Mesodermal cell (in vitro differentiated cells): ENCODE measurements around the gene ARHGAP45.

ENCODE experiments used
- H3K27ac ChIP-seq: 2 replicates; pipeline ENCODE4 v1.7.0; 2013; ENCODE audit warnings: mild to moderate bottlenecking, low read depth, low read length, moderate library complexity; ENCODE audit not compliant: severe bottlenecking
- H3K36me3 ChIP-seq: 2 replicates; pipeline ENCODE4 v1.7.1; 2013; ENCODE audit warnings: mild to moderate bottlenecking, low read length, moderate library complexity; ENCODE audit not compliant: control insufficient read depth, insufficient read depth
- H3K4me1 ChIP-seq: one replicate; pipeline ENCODE4 v1.7.1; 2013; ENCODE audit warnings: mild to moderate bottlenecking, low read length; ENCODE audit not compliant: insufficient read depth, control insufficient read depth, poor library complexity, severe bottlenecking
- H3K4me3 ChIP-seq: 2 replicates; pipeline ENCODE4 v1.7.0; 2013; ENCODE audit warnings: low read length, control low read depth, mild to moderate bottlenecking; ENCODE audit not compliant: insufficient read depth, poor library complexity, severe bottlenecking; ENCODE audit errors: extremely low read depth
- H3K9me3 ChIP-seq: 2 replicates; pipeline ENCODE4 v1.7.1; 2013; ENCODE audit warnings: mild to moderate bottlenecking, low read length, moderate library complexity; ENCODE audit not compliant: control insufficient read depth
- WGBS, 2 experiments: methylation state at CpG; one replicate each; pipeline ENCODE4 v1.1.5; 2013; ENCODE audit warnings: missing lambda C conversion rate in 2 of 2; ENCODE audit not compliant: insufficient coverage in 2 of 2; 5-methylcytosine and 5-hydroxymethylcytosine counted together

The ARHGAP45 gene

GRCh38 chr19:1093811-1094553, 27.0 kb downstream of the ARHGAP45 start:
- no peaks in the 10 kb centered on the region for H3K9me3 ChIP-seq
- 86 to 87% methylated on average over 31 to 32 of the region's 32 CpGs for WGBS, 2 experiments
- H3K36me3 ChIP-seq: peaks cover 42% of the 10 kb centered on the region
- H3K4me1 ChIP-seq: peaks cover 14% of the 10 kb centered on the region
- no peak overlapping the region for H3K27ac ChIP-seq
- H3K4me3 ChIP-seq: peak overlapping the region; percentile 93

- 1 to 2% methylated on average over 19 of the region's 19 CpGs for WGBS, 2 experiments
- Histone ChIP-seq H3K4me3 (peak overlapping the region; percentile 93), H3K4me1 (peaks cover 14% of the 10 kb centered on the region), H3K9me3 (no peaks in the 10 kb centered on the region), H3K27ac (peak overlapping the region; percentile 29), H3K36me3 (peaks cover 35% of the 10 kb centered on the region)
These were observed 27.6 kb downstream of the ARHGAP45 start for GRCh38 chr19:1094655-1094977.

GRCh38 chr19:1094978-1095701, 28.2 kb downstream of the ARHGAP45 start, which contains the start of gene POLR2E:
POLR2E (minus strand) TSS chr19:1095375; CDS start chr19:1095315, 60 bp downstream.
- Histone ChIP-seq H3K36me3 (peaks cover 33% of the 10 kb centered on the region), H3K9me3 (peaks cover under 1% of the 10 kb centered on the region), H3K4me3 (peak within 1 kb of the TSS; percentile 93), H3K27ac (peak within 1 kb of the TSS; percentile 29), H3K4me1 (peaks cover 14% of the 10 kb centered on the region)
- 0 to 1% methylated on average over 65 to 69 of the region's 81 CpGs for whole genome bisulfite sequencing, 2 experiments

- Histone ChIP-seq H3K27ac (peak overlapping the region; percentile 8), H3K36me3 (peaks cover 14% of the 10 kb centered on the region), H3K4me3 (no peak overlapping the region), H3K4me1 (peaks cover 25% of the 10 kb centered on the region), H3K9me3 (peaks cover 4% of the 10 kb centered on the region)
- 88 to 94% methylated on average over 6 of the region's 7 CpGs for WGBS, 2 experiments
These were observed 30.8 kb downstream of the ARHGAP45 start for GRCh38 chr19:1097810-1098176.

- Histone ChIP-seq H3K27ac (peak overlapping the region; percentile 8), H3K4me3 (no peak overlapping the region), H3K9me3 (peaks cover 4% of the 10 kb centered on the region), H3K36me3 (peaks cover 8% of the 10 kb centered on the region), H3K4me1 (peaks cover 26% of the 10 kb centered on the region)
- WGBS, 2 experiments: 83 to 91% methylated on average over 10 of the region's 15 CpGs
These were observed 31.4 kb downstream of the ARHGAP45 start for GRCh38 chr19:1098177-1099051.

- H3K4me1 ChIP-seq: peaks cover 25% of the 10 kb centered on the region
- H3K4me3 ChIP-seq: no peak overlapping the region
- H3K27ac ChIP-seq: peak overlapping the region; percentile 97
- H3K9me3 ChIP-seq: peaks cover 4% of the 10 kb centered on the region
- peaks cover 7% of the 10 kb centered on the region for H3K36me3 ChIP-seq
- WGBS, 2 experiments: 69 to 75% methylated on average over 8 to 9 of the region's 9 CpGs
These were observed 34.4 kb downstream of the ARHGAP45 start for GRCh38 chr19:1101337-1101698.

GRCh38 chr19:1102407-1103131, 35.6 kb downstream of the ARHGAP45 start:
- peak overlapping the region; percentile 97 for H3K27ac ChIP-seq
- peaks cover 19% of the 10 kb centered on the region for H3K36me3 ChIP-seq
- 82 to 87% methylated on average over 9 to 15 of the region's 17 CpGs for WGBS, 2 experiments
- H3K4me3 ChIP-seq: no peak overlapping the region
- peaks cover 29% of the 10 kb centered on the region for H3K4me1 ChIP-seq
- H3K9me3 ChIP-seq: peaks cover 4% of the 10 kb centered on the region

- 73 to 78% methylated on average over 19 to 20 of the region's 20 CpGs for WGBS, 2 experiments
- peak overlapping the region; percentile 97 for H3K27ac ChIP-seq
- no peak overlapping the region for H3K4me3 ChIP-seq
- H3K36me3 ChIP-seq: peaks cover 19% of the 10 kb centered on the region
- peaks cover 29% of the 10 kb centered on the region for H3K4me1 ChIP-seq
- peaks cover 4% of the 10 kb centered on the region for H3K9me3 ChIP-seq
These were observed 36.3 kb downstream of the ARHGAP45 start for GRCh38 chr19:1103132-1103707.

GRCh38 chr19:1103708-1104310, 36.8 kb downstream of the ARHGAP45 start, which contains the start of gene GPX4:
GPX4 (plus strand) TSS chr19:1103994; CDS start chr19:1104044, 50 bp downstream.
- H3K4me1 ChIP-seq: peaks cover 26% of the 10 kb centered on the region
- H3K36me3 ChIP-seq: peaks cover 19% of the 10 kb centered on the region
- H3K9me3 ChIP-seq: peaks cover 4% of the 10 kb centered on the region
- peak within 1 kb of the TSS; percentile 97 for H3K27ac ChIP-seq
- peak within 1 kb of the TSS; percentile 74 for H3K4me3 ChIP-seq
- 0 to 1% methylated on average over 38 to 50 of the region's 75 CpGs for WGBS, 2 experiments
